ENCODE results near the gene SPCS3.

GRCh38 chr4:176358083-176358469, 38.3 kb downstream of the SPCS3 start:
- TF ChIP-seq EZH2 (IDR thresholded peaks at IDR 0.05; ENCODE audit: borderline replicate concordance, low read length) = no peak
- TF ChIP-seq, protein P1, sequence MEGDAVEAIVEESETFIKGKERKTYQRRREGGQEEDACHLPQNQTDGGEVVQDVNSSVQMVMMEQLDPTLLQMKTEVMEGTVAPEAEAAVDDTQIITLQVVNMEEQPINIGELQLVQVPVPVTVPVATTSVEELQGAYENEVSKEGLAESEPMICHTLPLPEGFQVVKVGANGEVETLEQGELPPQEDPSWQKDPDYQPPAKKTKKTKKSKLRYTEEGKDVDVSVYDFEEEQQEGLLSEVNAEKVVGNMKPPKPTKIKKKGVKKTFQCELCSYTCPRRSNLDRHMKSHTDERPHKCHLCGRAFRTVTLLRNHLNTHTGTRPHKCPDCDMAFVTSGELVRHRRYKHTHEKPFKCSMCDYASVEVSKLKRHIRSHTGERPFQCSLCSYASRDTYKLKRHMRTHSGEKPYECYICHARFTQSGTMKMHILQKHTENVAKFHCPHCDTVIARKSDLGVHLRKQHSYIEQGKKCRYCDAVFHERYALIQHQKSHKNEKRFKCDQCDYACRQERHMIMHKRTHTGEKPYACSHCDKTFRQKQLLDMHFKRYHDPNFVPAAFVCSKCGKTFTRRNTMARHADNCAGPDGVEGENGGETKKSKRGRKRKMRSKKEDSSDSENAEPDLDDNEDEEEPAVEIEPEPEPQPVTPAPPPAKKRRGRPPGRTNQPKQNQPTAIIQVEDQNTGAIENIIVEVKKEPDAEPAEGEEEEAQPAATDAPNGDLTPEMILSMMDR (IDR thresholded peaks at IDR 0.05; ENCODE audit: low read length) = no peak
